Umbilical cord (tissue), 2 donors: ENCODE data around the gene GJC1. TPM values are rescaled to one million over a fixed set of nuclear protein-coding genes. Genes with fewer than 3 reads are reported as not detected.
A peak's percentile ranks its signal among the peaks of the same experiment; 100 is the strongest.
"Not testable (repeated sequence)": the region's sequence is repeated elsewhere in the genome, so short reads cannot be mapped to it uniquely, and the experiment has no call there.

Experiments used
- DNase-seq: peaks from one replicate; pipeline ENCODE4 v3.0.0-alpha.2; 2015; ENCODE audit warnings: low spot score
- total RNA-seq: library from RNA; depleted of rRNA; stranded (reverse); fragments of >200 nt; gene quantifications from one replicate; pipeline ENCODE4 v1.2.3, GENCODE V29; 2014; ENCODE audit warnings: low replicate concordance; ENCODE audit not compliant: insufficient read depth

GJC1 gene
- total RNA-seq, 1 donor from 2014 or later = 22.4 TPM

- DNase-seq = peak; percentile 61
These were observed 14.3 kb upstream of the GJC1 start for GRCh38 chr17:44844390-44844830.

GRCh38 chr17:44842748-44843147, 12.7 kb upstream of the GJC1 start:
- DNase-seq = peak; percentile 78

GRCh38 chr17:44840936-44841335, 10.8 kb upstream of the GJC1 start:
- no peak for DNase-seq

- DNase-seq = no peak
These were observed 10.2 kb upstream of the GJC1 start for GRCh38 chr17:44840274-44840673.

- no peak for DNase-seq
These were observed 7.1 kb upstream of the GJC1 start for GRCh38 chr17:44837196-44837595.

- no peak for DNase-seq
These were observed 2.7 kb upstream of the GJC1 start for GRCh38 chr17:44832805-44833204.

- DNase-seq = no peak
These were observed 1.3 kb upstream of the GJC1 start for GRCh38 chr17:44831371-44831770.

- DNase-seq = peak; percentile 49
These were observed 537 bp upstream of the GJC1 start for GRCh38 chr17:44830359-44831288.

- peak; percentile 50 for DNase-seq
These were observed 1.1 kb downstream of the GJC1 start for GRCh38 chr17:44828919-44829522.

GRCh38 chr17:44827863-44828262, 2.2 kb downstream of the GJC1 start:
- no peak for DNase-seq

- no peak for DNase-seq
These were observed 3.8 kb downstream of the GJC1 start for GRCh38 chr17:44826123-44826790.

GRCh38 chr17:44825236-44825635, 4.9 kb downstream of the GJC1 start:
- DNase-seq = not testable (repeated sequence)

- DNase-seq = no peak
These were observed 9.4 kb downstream of the GJC1 start for GRCh38 chr17:44820631-44821212.

GRCh38 chr17:44818508-44818907, 11.6 kb downstream of the GJC1 start:
- DNase-seq = not testable (repeated sequence)

GRCh38 chr17:44812263-44812662, 17.8 kb downstream of the GJC1 start:
- no peak for DNase-seq

- not testable (repeated sequence) for DNase-seq
These were observed 21.3 kb downstream of the GJC1 start for GRCh38 chr17:44808656-44809388.

GRCh38 chr17:44808156-44808555, 21.9 kb downstream of the GJC1 start:
- no peak for DNase-seq

GRCh38 chr17:44807817-44808155, 22.3 kb downstream of the GJC1 start:
- DNase-seq = no peak

GRCh38 chr17:44807093-44807816, 22.8 kb downstream of the GJC1 start:
- no peak for DNase-seq

GRCh38 chr17:44804302-44805089, 25.6 kb downstream of the GJC1 start:
- DNase-seq = peak; percentile 71
